T follicular helper cell (primary cell): ENCODE measurements around the gene AK8.
"Not testable (repeated sequence)": the region's sequence is repeated elsewhere in the genome, so short reads cannot be mapped to it uniquely, and the experiment has no call there.

Experiments
- DNase-seq: peaks from one replicate; pipeline ENCODE4 v3.0.0-alpha.2; 2020; ENCODE audit warnings: low read depth

AK8 gene

GRCh38 chr9:132742821-132743311 lies 135.2 kb downstream of the AK8 start:
- no peak for DNase-seq

- no peak for DNase-seq
These were observed 137.4 kb downstream of the AK8 start for GRCh38 chr9:132740526-132741309.

GRCh38 chr9:132739710-132740310 lies 138.3 kb downstream of the AK8 start:
- DNase-seq: no peak

DNA sequence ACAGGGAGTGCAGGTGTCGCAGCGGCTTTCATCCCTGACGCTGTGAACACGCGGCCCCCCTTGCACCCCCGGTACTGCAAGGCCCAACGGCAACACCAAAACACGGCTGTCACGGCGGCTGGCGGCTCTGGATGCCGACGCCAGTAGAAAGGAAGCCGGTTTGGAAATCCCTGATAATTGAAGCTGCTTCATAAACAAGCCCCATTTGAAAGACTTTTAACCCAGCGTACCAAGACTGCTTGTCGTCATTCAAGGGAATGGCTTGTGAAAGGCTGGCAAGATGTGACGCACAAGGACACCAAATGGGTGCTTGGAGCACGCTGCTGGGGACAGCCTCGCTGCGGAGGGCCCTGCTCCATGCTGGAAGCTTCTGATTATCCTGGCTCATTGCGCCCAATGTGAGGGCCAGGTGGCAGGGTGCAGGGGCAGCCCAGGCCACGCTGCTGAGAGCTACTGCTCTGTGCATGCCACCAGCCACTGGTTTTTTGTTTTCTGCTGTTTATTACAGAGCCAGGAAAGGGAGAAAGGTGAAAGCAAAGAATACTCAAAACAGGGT lies 144.7 kb downstream of the AK8 start:
- no peak for DNase-seq

DNA sequence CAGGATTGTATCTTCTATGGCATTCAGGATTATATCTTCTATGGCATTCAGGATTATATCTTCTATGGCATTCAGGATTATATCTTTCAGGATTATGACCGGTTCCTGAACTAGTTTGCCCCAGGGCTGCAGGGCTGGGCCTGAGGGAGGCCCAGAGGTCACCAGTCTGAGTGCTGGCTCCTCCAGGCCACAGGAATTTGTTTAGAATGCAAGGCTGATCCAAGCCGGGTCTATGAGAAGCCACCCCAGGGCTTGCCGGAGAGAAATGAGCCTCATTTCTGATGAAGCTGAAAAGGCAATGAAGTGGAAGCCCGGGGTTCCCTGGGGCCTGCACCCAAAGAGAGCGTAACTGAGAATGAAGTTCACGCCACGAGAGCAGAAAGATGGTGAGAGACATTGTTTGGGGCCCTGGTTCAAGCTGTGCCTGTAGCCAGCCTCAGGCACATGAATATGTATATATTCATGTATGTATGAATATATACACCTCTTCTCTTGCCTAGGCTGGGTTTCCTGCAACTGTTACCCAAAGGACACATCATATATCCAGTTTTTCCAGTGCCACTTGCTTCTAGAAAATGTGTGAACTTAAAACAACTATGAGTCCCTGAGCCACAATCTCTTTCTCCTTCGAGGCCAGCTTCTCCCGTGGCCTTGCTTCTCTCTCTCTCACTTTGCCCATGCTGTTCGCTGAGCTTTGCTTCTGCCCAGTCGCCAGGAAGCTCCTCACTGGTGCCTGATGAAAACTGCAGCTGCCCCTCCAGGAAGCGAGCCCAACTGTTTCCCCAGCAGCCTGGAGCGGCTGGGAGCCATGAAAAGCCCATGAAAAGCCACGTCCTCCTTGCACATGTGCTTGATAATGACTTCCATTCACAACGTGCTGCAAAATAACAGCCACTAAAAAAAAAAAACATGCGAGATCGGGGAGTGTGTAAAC lies 145.5 kb downstream of the AK8 start:
- no peak for DNase-seq

DNA sequence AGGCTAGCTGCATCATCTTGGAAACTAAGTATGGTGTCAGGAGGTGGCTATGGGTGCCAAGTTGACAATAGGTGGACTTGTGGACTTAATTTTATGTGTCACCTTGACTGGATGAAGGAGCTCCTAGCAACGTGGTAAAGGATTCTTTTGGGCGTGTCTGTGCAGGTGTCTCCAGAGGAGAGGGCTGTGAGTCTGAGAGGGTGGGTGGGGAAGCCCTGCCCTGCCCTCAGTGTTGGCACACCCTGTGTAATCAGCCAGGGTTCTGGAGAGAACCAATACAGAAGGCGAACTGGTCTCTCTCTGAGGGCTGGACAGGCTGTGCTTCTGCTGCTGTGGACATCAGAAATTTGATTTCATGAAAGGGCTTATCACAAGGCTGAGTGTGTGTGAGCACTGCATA lies 146.9 kb downstream of the AK8 start:
- DNase-seq: no peak

- DNase-seq: no peak
These were observed 147.7 kb downstream of the AK8 start for GRCh38 chr9:132730054-132731033.

GRCh38 chr9:132729235-132729890 lies 148.7 kb downstream of the AK8 start:
- DNase-seq: no peak

GRCh38 chr9:132728497-132728896 lies 149.6 kb downstream of the AK8 start:
- DNase-seq: no peak

DNA sequence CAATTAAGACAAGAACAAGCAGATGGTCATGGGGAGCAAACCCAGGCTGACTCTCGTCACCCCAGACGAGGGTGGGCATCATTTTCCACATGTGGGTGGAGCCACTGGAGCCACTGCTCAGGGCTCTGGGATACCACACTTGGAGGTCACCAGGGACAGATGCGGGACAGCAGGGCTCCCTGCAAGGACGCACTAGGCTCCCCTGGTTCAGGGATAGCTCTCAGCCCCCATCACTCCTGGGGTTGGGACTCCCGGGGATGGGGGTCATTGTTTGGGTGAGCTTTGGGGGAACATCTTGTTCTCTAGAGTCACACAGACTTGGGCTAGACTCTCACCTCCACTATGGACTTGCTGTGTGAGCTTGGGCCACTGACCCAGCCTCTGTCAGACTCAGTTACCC lies 150.0 kb downstream of the AK8 start:
- DNase-seq: no peak

DNA sequence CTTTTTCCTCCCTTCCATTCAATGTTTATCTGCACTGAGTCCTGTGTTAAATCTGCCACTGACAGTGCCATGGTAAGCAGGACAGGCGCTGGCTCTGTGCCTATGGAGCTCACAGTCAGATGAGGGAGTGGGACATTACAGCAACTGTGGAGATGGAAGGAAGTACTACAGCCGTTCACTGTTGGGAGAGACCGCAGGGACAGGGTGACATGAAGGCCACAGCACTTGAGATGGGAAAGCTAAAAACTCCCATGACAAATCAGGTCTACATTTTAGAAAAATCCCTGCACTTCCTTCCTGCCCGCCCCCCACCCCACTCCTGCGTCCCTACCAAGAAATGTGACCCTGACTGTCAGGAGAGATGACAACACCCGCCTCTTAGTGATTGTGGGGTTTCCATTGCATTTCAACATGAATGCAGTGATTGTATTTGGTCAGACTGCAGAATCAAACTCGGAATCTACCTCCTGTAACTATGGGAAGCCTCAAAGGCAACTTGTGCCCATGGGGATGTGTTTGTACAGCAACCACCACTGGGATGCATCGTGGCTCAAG lies 151.4 kb downstream of the AK8 start:
- no peak for DNase-seq

- DNase-seq: no peak
These were observed 152.8 kb downstream of the AK8 start for GRCh38 chr9:132725306-132725705.

DNA sequence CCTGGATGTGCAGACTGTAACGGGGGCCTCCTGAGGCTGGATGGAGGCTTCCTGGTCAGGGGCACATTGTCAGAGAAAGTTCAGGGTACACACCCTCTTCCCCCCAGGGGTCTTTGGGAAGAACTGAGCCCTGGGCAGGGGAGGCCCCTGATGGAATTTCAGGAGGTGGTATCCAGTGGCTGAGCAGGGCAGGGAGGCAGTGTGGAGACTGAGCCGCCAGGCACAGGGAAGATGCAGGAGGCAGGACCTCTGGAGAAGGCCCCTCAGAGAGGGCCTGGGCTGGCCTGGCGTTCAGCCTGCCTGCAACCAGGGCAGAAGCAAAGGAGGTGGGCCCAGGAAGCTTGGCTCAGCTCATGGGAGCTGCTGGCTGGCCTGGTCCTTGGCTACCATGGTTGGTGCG lies 154.3 kb downstream of the AK8 start:
- DNase-seq: no peak

- DNase-seq: no peak
These were observed 155.5 kb downstream of the AK8 start for GRCh38 chr9:132722564-132723065.

DNA sequence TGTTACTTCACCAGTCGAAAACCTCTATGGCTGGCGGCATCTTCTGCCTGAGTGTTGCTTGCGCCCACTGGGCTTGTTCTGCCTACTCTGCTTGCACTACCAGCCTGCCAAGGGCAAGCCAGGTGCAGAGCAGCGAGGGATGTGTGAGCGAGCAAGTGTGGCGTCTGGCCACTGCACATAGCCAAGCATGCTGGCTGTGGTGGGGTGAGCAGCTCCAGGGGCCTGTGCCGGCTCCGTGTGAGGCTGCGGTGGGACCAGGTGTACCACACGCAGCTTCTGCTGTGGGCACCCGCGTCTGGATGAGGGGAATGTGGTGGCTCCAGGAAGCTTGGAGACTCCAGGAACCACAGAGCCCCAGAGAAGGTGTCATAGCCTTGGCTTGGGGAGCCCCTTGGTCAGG lies 156.4 kb downstream of the AK8 start:
- DNase-seq: no peak

DNA sequence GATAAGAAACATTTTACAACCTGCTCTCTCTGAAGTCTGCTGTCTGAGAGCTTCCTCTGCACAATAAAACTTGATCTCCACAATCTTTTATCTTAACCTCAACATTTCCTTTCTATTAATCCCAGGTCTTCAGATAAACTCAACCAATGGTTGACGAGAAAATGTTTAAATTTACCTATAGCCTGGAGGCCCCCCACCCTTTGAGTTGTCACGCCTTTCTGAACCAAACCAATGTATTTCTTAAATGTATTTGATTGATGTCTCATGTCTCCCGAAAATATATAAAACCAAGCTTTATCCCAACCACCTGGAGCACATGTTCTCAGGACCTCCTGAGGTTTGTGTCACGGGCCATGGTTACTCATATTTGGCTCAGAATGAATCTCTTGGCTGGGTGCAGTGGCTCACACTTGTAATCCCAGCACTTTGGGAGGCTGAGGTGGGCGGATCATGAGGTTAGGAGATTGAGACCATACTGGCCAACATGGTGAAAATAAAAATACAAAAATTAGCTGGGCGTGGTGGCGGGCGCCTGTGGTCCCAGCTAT lies 159.6 kb downstream of the AK8 start:
- DNase-seq: not testable (repeated sequence)

GRCh38 chr9:132717326-132717945 lies 160.6 kb downstream of the AK8 start:
- no peak for DNase-seq

DNA sequence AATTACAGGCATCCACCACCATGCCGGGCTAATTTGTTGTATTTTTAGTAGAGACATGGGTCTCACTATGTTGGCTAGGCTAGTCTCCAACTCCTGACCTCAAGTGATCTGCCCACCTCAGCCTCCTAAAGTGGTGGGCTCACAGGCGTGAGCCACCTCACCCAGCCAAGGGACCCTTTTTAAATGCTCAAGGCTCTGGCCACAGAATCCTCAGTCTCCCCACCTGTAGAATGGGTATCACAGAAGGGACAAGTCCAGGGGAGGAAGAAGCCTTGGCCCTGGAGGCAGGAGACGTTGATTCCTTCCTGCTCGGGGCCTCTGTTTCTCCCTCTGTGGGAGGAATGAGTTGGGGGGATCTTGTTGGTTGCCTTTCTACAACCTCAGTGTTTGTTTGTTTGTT lies 162.1 kb downstream of the AK8 start:
- no peak for DNase-seq

DNA sequence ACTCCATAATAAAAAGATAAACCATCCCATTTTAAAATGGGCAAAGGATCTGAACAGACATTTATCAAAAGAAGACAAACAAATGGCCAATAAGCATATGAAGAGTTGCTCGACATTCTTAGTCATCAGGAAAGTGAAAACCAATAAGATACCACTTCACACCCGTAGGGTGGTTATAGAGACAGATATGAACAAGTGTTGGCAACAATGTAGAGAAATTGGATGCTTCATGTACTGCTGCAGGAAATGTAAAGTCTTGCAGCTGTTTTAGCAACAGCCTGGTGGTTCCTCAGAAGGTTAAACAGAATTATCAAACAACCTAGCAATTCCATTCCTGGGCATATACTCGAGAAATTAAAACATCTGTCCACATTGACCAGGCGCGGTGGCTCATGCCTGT lies 165.3 kb downstream of the AK8 start:
- no peak for DNase-seq
